ENCODE results near the gene SLC37A2.

GRCh38 chr11:125100136-125100535, 37.0 kb downstream of the SLC37A2 start:
- no peak for TF ChIP-seq POLR2A (IDR thresholded peaks at IDR 0.05)
- no peak for TF ChIP-seq CTCF (IDR thresholded peaks at IDR 0.05)
- TF ChIP-seq EP300 (IDR thresholded peaks at IDR 0.05), result no peak
- TF ChIP-seq POLR2AphosphoS5 (IDR thresholded peaks at IDR 0.05), result no peak

Measured in gastroesophageal sphincter (tissue), 3 donors.